Raji (cell line): ENCODE results near the gene NKX2-4.

ENCODE experiments used
- POLR2A ChIP-seq: IDR thresholded peaks from 2 replicates; pipeline ENCODE4 v1.6.1; 2011; ENCODE audit warnings: low read depth, low read length, control low read depth; ENCODE audit not compliant: insufficient read depth

Gene NKX2-4

GRCh38 chr20:21395666-21396598 lies 1.4 kb downstream of the NKX2-4 start:
- TF ChIP-seq POLR2A, result no peak

DNA sequence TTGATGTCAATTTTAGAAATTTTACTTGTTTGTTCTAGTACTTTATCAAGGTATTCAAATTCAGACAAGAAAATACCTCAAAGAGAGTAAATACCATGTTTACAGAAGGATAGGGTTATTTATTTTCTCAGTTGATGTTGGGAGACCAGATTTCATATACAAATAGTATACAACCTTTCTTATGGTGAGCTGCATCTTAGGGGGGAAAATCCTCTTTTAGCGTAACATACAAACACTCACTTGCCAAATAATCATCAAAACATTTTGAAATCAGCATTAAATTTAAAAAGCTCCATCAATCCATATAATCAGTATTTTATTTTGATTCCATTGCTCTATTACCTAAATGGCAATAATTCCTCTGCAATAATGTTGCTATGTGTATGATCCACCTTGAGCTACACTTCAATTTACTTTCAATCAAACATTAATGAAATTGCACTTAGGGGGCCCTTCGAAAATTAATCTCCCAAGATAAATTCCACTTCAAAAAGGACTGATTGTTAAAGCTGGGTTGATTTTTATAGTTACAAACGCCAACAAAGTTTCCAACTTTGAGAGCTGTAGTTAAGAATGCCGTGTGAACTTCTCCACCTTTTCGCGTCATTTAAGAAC lies 2.2 kb downstream of the NKX2-4 start:
- TF ChIP-seq POLR2A, result no peak

DNA sequence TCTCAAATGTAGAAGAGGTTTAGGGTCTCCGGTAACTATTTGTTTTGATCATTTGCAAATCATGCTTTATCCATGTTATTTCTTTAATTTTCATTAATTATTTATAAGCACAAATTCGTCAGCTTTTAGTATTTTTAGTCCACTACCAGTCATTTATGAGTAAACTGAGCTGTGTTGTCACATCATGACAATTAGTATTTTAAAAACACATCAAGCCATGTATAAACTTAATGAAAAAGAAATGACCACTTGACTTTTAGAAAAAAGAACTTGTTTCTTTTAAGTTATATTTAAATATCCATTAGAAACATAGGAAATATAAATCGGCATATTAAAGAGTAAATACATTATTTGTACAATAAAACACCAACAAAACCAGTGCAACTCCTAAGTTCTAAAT lies 2.8 kb downstream of the NKX2-4 start:
- no peak for TF ChIP-seq POLR2A

DNA sequence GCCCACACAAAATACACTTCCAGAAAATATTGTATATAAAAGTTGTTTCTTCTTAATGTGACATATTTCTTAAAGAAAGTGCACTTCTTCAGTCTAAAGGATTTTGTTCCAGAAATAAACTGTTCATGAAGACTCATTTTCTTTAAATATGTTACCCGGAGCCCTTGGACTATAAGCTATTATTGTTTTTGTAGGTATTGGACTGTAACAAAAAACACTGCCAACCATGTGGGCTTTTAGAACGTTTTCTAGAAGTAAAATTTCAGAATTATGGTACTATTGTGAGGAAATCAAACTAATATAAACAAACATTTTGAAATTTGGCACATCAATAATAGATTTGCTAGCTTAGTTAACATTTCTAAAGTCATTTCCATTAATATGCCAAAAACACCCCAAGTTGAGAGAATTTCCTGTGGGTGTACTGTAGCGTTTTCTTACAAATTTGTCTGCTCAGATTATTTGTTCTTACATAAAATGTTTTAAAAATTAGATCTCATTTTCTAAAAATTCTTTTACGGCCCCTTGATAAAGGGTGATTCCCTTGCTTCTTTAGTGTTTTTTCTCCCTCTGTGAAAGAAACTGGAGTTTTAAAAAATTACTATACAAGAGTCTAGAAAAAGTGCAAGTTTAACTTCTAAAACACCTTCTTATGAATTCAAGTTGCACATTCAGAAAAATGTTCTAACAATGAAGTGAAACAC lies 3.4 kb downstream of the NKX2-4 start:
- TF ChIP-seq POLR2A, result no peak

GRCh38 chr20:21393166-21393565 lies 4.2 kb downstream of the NKX2-4 start:
- no peak for TF ChIP-seq POLR2A

DNA sequence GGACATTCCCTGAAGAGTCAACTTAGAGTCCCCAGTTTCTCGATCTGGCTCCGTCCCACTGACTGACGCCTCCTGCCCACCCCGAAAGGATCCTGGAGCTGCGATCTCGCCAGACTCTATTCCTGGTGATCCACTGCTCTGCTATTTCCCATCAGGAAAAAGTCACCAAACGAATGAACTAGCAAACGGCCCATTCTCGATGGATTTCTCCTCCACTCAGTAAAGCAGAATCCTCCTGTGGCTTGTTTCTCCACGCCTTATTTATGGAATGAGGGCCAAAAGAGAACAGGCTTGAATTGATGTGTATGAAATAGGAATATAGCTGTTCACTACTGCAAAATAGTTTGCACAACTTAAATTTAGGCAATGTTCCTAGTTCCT lies 5.4 kb downstream of the NKX2-4 start:
- TF ChIP-seq POLR2A, result no peak

GRCh38 chr20:21391185-21391971 lies 5.9 kb downstream of the NKX2-4 start:
- no peak for TF ChIP-seq POLR2A

- no peak for TF ChIP-seq POLR2A
Observed at GRCh38 chr20:21390768-21391167, 6.6 kb downstream of the NKX2-4 start.

DNA sequence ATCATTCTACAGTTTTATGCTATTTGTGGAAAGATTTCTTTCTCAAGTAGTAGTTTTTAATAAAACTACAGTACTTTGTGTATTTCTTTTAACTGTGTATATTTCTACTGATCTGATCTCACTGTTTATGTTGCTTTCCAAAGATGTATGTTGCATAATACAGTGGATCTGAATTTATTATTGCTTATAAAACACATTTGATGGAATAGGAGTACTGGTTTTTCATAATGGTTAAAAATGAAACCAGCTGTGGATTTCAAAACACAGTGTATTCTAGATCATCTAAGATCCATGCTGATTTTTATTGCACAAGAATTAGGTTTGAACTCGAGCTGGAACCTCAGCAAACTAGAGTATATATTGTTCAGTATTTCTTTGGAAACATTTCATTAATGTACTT lies 8.0 kb downstream of the NKX2-4 start:
- TF ChIP-seq POLR2A, result no peak

- TF ChIP-seq POLR2A, result no peak
Observed at GRCh38 chr20:21388566-21388965, 8.8 kb downstream of the NKX2-4 start.

DNA sequence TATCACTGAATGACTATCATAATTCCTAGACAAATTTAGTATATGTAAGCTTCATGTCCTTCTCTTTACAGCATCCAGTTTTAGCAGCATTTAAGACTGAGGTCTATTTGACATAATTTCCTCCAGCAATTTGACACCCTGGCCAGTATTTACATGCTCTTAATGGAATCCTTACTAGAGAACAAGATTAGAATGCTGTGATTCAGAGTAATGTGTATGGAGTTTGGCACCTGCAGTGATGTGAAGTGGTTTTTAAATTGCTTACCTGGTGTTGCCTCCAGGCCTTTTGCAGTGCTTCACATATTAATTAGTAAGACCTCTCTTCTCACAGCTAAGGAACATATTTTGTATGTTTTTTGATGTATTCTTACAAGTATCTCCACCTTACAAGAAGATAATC lies 9.8 kb downstream of the NKX2-4 start:
- TF ChIP-seq POLR2A, result no peak

DNA sequence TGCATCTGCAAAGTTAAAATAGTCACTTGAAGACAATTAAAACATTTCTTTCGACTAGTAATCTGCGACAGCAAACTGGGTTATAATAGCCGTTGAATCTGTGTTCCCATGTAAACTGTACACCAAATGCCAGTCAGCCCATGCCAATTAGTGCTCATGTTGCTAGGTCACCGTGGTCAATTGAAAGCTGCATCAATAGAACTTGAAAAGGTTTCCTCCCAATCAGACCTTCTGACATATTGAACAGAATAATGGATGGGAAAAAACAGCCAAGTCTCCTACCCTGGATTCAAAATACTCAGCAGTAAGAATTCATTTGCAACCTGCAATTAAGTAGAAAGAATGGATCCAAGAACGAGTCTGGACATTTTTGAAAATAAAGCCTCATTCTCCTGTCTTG lies 11.2 kb downstream of the NKX2-4 start:
- no peak for TF ChIP-seq POLR2A

DNA sequence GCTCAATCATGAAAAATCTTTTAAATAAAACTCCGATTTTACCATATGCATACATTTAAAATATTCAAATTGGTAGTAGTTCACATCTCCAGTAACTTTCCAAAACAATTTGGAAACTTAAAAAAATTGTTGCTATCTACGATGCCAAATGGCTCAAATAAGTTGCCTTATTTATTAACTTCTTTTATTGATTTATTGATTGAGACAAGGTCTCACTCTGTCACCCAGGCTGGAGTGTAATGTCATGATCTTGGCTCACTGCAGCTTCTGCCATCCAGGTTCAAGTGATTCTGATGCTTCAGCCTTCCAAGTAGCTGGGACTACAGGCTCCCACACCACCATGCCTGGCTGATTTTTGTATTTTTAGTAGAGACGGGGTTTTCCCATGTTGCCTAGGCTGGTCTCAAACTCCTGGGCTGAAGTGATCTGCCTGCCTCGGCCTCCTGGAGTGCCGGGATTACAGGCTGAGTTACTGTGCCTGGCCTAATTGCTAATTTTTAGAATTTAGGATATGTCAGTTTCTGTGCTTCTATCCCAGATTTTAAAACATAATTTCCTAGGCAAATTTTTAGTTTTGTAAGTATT lies 12.9 kb downstream of the NKX2-4 start:
- no peak for TF ChIP-seq POLR2A

- TF ChIP-seq POLR2A, result no peak
Observed at GRCh38 chr20:21381619-21382018, 15.7 kb downstream of the NKX2-4 start.

GRCh38 chr20:21380711-21381110 lies 16.6 kb downstream of the NKX2-4 start:
- TF ChIP-seq POLR2A, result no peak
